HG03159 (cell line): Measurements from ENCODE around the gene DLL4.

Experiments
- ATAC-seq: cut with Tn5 transposase; IDR thresholded peaks from one replicate; pipeline ENCODE4 v1.9.1; 2021; ENCODE audit warnings: mild to moderate bottlenecking, moderate library complexity; ENCODE audit not compliant: unreplicated experiment

DLL4 gene

DNA sequence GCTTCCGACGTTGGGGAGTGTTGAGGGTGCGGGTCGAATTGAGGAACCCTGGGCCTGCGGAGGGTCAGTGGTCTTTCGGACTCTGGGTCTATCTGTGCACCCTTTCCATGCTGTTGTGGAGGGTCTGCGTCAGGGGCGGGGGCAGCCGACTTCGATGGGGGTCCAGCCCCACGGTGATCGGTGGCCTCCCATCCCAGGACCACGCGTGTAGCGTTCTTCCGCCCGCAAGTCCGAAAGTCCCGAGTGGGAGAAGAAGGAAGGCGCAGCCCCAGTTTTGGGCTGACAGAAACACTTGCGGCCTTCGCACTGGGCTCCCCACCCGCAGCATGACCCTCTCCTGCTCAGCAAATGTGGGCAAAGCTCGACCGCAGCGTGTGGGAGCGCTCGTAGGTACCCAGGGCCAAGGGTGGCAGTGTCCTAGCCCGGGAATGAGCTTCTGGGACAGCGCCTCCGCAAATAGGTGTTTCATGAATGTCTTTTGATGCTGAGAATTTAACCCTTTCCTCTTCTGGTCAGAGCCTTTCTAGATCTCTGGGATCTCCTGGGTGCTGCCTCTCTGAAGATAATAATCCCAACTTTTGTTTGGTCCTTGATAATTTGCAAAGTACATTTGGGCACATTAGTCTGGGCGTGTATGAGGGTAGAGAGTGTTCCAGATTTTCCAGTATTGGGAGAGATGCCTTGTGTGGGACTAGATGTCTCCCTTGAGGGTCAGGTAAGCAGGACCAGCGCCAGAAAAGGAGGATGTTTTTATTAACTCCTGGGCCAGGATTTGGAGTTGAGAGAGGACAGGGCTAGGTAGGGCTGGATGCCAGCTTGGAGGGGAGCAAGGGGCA, 2.3 kb upstream of the DLL4 start:
- ATAC-seq: no peak

- no peak for ATAC-seq
Measured at GRCh38 chr15:40927495-40927872, 1.7 kb upstream of the DLL4 start.

DNA sequence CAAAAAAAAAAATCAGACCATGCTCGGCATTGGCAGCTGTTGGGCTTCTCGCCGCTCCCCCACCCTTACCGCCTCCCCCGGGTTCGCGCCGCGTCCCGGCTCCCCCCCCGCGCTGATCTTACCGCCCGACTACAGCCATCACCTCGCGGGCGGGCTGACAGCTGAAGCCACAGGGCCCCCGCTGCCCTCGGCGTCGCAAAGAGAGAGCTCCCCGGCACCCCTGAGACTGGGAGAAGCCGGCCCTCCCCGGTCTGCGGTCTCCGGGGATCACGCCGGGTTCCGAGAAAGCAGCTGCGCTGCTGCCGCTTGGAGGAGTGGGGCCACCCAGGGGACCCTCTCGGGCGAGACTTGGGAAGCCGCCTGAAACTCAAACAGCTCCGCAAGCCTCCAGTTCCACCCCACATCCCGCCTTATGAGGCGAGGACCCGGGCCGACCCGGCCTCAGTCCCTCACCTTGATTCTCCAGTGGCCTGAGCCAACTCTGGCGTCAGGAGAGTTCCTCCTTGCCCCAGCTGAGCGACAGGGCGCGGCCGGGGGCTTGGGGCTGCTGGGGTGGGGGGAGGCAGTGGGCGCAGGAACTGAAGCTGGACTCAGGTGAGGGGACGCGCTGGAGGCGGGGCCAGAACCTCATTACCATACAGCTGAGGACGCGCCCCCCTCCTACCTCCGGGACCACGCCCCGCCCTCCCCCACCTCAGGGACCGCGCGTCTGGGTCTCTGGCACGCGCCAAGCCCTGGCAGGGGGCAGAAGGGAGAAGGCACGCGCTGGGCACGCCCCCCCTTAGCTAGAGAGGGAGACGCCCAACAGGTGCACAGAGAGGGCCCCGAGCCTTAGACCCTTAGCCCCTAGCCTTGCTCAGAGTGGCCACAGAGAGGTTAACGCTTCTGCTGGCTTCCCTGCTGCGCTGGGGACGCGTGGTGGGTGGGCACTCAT, 1.0 kb upstream of the DLL4 start:
- ATAC-seq: no peak

DNA sequence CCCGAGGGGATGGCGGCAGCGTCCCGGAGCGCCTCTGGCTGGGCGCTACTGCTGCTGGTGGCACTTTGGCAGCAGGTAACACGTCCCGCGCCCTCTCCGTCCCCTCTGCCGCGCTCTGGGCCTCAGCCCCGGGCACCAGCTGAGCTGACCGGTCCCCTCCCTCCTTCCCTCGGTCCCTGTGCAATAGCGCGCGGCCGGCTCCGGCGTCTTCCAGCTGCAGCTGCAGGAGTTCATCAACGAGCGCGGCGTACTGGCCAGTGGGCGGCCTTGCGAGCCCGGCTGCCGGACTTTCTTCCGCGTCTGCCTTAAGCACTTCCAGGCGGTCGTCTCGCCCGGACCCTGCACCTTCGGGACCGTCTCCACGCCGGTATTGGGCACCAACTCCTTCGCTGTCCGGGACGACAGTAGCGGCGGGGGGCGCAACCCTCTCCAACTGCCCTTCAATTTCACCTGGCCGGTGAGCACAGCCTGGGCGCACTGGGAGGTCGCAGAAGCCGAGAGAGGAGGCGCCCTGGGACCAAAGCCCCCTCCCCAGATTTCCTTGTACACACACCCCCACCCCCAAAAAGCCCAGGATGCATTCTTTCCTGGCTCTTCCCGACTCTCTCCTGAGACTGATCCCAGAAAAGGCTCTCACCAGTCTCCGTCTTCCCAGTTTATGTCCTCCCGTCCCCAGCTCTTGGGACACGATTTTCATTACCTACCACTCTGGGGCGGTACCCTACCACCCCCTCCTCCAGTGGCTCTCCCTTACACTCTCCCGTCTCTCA, 705 bp downstream of the DLL4 start:
- no peak for ATAC-seq

- no peak for ATAC-seq
Measured at GRCh38 chr15:40930430-40931299, 1.5 kb downstream of the DLL4 start.

GRCh38 chr15:40931300-40932142, 2.4 kb downstream of the DLL4 start:
- ATAC-seq: no peak

GRCh38 chr15:40932156-40932555, 3.0 kb downstream of the DLL4 start:
- no peak for ATAC-seq

GRCh38 chr15:40932649-40933516, 3.7 kb downstream of the DLL4 start:
- no peak for ATAC-seq

DNA sequence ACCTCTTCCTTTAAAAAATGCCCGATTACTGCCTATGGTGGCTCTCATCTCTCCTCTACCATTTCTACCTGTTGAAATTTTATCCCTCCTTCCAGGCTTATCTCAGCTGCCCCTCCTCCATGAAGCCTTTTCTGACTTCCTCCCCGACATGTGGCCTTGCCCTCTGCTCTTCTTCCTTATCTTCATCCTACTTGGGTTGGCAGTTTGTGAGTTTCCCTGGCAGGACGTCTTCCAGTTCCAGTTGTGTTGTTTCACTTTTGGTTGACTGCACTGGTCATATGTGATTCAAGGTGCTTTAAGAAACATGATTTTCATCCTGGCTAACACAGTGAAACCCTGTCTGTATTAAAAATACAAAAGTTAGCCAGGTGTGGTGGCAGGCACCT, 4.4 kb downstream of the DLL4 start:
- ATAC-seq: no peak

DNA sequence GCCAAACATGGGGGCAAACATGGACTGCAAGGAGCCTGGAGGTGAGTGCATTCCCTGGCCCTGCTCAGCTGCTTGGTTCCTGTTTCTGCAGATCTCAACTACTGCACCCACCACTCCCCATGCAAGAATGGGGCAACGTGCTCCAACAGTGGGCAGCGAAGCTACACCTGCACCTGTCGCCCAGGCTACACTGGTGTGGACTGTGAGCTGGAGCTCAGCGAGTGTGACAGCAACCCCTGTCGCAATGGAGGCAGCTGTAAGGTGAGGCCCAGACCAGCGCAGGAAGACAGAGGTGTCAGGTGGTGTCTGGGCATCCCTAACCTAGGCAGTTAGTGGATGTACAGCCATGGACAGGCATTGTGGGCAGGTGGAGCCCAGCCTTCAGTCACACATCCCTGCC, 5.3 kb downstream of the DLL4 start:
- ATAC-seq: no peak

DNA sequence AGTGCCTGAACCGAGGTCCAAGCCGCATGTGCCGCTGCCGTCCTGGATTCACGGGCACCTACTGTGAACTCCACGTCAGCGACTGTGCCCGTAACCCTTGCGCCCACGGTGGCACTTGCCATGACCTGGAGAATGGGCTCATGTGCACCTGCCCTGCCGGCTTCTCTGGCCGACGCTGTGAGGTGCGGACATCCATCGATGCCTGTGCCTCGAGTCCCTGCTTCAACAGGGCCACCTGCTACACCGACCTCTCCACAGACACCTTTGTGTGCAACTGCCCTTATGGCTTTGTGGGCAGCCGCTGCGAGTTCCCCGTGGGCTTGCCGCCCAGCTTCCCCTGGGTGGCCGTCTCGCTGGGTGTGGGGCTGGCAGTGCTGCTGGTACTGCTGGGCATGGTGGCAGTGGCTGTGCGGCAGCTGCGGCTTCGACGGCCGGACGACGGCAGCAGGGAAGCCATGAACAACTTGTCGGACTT, 7.1 kb downstream of the DLL4 start:
- no peak for ATAC-seq

- no peak for ATAC-seq
Measured at GRCh38 chr15:40936709-40937666, 7.8 kb downstream of the DLL4 start.

DNA sequence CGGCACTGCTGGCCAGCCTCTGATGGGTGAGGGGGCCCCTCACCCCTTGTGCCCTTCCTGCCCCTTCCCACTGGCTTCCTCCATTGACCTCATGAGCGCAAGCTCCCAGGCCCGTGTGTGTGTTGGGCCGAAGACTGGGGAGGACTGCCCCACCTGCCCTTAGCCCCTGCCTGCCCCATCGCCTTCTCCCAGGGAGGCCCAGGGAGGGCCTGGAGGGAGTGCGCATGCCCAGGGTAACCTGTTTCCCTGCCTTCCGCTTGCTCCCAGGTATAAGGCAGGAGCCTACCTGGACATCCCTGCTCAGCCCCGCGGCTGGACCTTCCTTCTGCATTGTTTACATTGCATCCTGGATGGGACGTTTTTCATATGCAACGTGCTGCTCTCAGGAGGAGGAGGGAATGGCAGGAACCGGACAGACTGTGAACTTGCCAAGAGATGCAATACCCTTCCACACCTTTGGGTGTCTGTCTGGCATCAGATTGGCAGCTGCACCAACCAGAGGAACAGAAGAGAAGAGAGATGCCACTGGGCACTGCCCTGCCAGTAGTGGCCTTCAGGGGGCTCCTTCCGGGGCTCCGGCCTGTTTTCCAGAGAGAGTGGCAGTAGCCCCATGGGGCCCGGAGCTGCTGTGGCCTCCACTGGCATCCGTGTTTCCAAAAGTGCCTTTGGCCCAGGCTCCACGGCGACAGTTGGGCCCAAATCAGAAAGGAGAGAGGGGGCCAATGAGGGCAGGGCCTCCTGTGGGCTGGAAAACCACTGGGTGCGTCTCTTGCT, 8.8 kb downstream of the DLL4 start:
- ATAC-seq: no peak

- ATAC-seq: no peak
Measured at GRCh38 chr15:40938536-40938870, 9.4 kb downstream of the DLL4 start.

- ATAC-seq: no peak
Measured at GRCh38 chr15:40940296-40940801, 11.2 kb downstream of the DLL4 start.

DNA sequence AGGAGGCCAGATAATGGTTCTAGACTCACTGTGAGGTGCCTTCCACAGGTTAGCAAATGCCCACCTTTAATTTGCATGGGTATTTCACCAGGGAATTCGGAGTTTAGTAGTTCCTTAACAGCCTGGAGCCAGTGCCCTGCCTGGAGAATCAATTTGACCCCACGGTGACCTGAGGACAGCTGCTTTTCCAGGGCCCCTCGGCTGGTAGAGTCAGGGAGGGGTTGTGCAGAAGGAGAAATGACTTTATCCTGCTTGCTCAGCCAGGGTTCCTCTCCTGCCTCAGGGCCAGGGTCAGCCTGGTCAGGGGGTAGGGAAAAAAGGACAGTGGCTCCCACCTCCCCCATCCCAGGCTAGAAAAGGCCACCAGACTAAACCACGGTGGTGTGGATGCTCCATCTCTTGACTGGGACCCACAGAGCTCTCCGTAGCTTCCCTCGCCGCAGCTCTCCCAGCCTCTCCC, 12.0 kb downstream of the DLL4 start:
- no peak for ATAC-seq
